HuH-7 (cell line): ENCODE measurements around the gene DAB2.

Experiments used
- DNase-seq: peaks from one replicate; pipeline ENCODE4 v3.0.0; 2011; ENCODE audit warnings: low spot score

DAB2 gene

DNA sequence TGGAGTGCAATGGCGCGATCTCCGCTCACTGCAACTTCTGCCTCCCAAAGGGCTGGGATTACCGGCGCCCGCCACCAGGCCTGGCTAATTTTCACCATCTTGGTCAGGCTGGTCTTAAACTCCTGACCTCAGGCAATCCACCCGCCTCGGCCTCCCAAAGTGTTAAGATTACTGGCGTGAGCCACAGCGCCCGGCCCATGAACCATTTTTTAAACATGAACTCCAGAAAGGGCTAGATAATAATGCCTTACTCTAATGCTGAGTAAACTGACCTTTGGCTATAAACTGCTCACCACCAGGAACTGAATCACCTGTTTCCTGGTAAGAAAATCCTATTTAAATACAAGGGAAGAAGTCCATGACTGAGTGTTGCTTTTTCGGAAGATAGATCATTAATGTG, 23.2 kb upstream of the DAB2 start:
- no peak for DNase-seq

- DNase-seq: no peak
These were observed 22.3 kb upstream of the DAB2 start for GRCh38 chr5:39447059-39447458.

DNA sequence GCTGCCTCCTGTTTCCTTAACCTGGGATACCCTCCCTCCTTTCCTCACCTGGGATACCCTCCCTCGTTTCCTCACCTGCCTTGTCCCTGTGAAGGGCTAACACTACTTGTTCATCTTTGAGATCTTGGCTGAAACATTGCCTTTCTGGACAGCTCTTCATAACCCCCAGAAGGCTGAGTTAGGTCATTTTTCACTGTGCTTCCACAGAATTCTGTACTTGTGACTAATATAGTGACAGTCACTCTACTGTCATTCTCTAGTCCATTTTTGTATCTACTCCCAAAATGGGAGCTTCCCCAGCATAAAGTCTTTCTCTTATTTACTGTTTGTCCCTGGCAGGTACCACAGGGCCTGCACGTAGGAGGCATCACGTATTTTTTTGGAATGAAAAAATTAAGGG, 21.5 kb upstream of the DAB2 start:
- DNase-seq: no peak

DNA sequence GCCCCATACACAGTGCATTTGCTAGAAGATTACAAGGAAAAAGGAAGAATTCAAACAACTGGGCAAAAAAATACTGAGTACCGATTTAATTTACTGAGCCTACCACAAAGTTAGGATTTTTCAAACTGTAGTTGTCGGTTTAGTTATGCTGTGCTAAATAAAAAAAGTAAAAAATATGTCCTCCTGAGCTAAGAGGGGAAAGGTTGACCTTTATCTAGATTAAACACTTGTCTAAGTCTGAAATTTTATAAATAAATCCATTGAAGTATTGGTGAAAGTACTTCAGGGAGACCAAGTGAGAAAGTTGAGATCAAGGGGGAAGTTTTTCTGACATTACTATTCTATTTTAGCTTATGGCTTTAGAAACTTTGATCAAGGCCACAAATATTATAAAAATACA, 19.1 kb upstream of the DAB2 start:
- DNase-seq: no peak

GRCh38 chr5:39442991-39443390, 18.2 kb upstream of the DAB2 start:
- no peak for DNase-seq

GRCh38 chr5:39441838-39442237, 17.1 kb upstream of the DAB2 start:
- DNase-seq: no peak

DNA sequence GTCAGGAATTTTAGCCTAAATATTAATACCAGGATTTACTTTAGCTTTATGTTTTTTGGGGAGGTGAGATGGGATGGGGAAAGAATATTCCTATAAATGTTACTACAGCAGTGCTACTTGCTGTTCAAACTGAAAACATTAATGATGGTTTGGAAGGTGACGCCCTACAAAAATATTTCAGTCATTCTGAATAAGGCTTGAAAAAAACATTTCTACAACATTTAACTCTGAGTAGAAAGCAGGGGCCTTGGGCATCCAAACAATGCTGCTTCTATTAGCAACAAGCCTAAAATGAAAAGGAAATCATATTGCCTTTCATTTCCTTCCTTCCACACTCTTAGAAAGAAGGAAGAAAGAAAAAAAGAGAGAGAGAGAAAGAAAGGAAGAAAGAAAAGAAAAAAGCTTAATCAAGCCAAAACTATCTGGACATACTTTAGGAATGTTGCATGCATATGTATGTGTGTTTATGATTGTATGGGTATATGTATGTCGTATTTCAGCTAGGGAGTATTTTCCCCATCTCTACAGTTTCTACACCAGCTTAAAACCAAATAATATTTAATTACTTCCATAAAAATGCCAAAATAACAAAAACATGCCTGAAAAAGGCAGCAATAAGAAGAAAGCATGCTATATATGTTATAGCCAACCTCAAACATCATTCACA, 16.3 kb upstream of the DAB2 start:
- DNase-seq: no peak

DNA sequence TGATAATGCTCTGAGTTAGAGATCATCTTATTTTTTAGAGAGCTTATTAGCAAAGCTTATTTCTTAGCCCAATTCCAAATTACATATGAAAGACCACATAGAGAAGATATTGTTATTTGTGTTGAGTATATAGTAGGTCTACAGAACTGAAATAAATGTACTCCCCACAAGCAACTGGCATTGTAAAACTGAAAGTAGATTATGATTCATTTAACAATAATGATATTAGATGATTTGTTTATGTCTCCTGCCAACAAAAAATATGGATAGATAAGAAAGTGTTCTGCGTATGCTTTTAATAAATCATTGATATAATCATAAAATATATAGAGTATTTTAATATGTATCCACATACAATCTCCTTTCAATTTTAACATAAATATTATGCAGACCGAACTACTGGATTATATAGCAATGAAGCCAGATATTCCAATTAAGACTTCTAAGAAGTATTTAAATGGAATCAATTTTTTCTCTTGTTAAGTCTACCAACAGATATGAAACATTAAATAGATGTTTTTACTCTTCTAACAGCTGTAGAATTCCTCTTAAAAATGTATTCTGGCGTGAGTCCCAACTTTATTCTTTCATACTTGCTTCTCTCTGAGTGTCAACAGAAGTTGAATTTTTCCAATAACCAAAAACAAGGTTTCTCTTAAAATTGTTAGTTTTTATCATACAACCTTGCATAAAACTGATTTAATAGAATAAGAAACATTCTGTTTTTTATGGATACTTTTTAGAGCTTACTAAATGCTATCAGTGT, 15.6 kb upstream of the DAB2 start:
- DNase-seq: no peak

DNA sequence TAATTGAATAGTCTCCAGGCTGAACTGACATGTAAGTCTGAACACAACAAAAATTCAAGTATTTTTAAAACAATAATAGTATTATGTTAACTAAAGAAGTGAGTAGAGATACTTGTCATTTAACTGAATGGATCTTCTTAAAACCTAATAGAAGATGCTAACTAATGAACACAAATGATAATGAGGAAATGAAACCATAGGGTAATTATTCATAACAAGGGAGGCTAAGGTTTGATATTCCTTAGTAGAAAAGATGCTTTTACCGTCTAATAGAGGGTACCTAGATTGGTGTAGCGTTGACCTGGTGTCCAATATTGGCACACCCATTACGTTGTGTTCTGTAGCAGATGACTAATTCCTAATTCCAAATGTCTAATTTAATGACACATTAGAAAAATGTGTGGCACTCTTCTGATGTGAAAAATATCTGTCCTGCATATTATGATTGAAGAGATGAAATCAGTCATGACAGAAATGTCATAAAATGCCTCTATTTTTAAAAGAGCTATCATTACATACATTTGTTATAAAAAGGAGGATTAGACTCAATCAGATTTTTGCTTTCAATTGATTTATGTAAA, 14.9 kb upstream of the DAB2 start:
- DNase-seq: no peak

- peak; percentile 63 for DNase-seq
These were observed 12.7 kb upstream of the DAB2 start for GRCh38 chr5:39437467-39437866.

DNA sequence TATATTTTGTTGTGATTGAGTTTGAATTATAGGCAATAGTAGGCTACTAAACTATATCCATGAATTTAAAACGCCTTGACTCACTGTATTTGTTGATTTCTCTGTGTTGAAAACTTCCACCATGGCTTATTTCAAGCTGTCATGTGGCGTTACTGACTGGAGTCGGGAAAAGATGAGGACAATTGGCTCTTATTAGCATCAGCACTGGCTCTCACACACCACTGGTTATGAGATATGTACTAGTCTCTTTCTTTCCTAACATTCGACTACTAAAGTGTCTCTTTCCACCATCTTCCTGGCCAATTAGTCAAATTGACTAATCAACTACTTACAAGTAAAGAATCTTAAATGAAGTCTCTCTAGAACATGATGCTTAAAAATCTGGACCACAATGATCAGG, 9.1 kb upstream of the DAB2 start:
- no peak for DNase-seq

GRCh38 chr5:39432696-39433530, 8.1 kb upstream of the DAB2 start:
- DNase-seq: no peak

DNA sequence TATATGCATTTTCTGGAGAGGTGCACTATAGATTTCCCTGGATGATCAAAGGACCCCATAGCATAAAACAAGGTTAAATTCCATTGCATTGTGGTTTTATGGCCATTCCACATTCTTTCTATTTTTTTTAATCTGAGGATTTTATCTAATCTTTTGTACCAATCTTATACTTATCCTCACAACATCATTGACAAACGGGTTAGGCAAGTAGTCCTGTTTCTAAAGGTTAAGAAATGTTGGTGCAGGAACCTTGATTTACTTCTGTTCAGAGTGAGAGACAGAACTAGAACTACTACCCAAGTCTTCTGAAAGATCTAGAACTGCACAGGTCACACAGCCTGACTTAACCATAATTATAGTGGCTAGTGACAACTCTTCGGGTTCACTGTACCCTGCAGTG, 5.7 kb upstream of the DAB2 start:
- DNase-seq: no peak

DNA sequence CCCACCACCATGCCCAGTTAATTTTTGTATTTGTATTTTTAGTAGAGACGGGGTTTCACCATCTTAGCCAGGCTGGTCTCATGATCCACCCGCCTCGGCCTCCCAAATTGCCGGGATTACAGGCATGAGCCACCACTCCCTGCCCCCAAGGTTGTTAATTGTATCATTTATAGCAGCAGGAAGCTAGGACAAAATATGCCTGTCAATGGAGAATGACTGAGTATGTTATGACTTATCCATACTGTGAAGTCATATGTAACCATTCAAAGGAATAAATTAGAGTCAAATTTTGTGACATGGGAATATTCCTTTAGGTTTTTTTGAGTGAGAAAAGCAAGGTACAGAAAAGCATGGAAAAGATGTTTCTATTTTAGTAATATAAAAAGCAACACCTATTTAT, 3.9 kb upstream of the DAB2 start:
- DNase-seq: no peak

DNA sequence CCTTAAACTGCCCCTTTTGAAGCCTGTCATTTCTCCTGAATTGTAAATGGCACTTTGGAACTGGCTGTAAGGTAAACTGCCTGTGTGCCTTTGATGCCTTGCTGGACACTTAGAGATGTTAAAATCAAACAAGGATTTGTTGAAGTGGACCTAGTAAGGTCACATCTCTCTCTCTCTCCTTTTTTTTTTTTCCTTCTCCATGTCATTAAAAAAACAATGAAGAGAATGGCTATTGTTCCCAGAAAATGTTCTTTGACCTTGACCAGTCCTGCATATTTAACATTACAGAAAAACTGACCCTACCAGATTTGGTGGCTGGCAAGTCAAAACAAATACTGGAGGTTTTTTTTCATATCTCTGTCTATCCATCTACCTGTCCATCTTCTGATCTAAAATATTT, 2.9 kb upstream of the DAB2 start:
- no peak for DNase-seq

- DNase-seq: no peak
These were observed 2.4 kb upstream of the DAB2 start for GRCh38 chr5:39427229-39427628.

GRCh38 chr5:39426746-39427105, 1.9 kb upstream of the DAB2 start:
- no peak for DNase-seq

- no peak for DNase-seq
These were observed 1.4 kb upstream of the DAB2 start for GRCh38 chr5:39426051-39426745.

- no peak for DNase-seq
These were observed 1.4 kb downstream of the DAB2 start for GRCh38 chr5:39423331-39423751.

DNA sequence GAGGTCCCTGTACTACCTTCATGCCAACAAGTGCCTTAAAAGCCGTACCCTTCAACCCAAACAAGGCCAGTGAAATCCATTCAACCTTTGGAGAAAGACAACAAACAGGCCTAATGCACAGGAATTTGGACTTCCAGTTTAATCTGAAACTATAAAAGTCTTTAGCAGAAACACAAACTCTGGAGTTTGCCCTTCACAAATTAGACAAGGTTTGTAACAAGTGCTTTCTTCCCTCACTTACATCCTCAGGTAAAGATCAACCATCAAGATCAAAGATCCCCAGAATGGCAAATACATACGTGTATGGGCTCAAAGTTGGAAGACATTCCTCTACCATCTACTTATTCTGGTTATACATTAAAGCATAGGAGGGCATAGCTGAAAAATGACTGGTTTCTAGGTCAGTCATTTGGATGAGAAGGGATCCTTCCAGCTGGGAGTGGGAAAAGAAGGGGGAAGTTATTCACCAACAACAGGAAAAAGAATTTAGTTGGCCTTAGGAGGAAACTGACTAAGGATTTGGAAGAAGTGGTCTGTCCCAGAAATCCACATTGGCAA, 2.0 kb downstream of the DAB2 start:
- DNase-seq: no peak

DNA sequence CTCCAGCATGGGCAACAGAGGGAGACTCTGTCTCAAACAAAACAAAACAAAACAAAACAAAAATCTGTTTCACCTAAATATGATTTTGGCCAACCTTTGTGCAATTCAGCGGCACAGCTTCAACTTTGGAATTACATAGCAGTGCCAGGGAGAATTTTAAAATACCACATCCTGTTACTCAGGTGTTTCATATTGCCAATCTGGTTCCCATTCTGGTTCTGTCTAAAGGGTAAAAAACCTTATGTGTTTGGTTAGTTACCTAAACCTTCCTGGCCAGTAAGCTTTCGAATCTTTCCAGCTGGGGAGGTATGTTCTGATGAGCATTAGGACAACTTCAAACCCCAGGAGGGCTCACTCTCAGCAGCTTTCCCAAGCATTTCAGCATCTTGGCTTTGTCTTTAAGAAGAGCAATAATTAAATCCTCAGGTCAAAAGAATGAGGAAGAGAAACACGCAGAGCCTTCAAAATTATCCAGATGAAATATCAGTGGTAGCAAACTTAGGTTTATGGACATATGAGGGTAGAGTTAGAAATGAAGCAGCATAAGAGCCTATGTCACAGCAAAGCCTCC, 2.7 kb downstream of the DAB2 start:
- DNase-seq: no peak
